ENCODE data around the gene LIN52. TPM values are rescaled to one million over a fixed set of nuclear protein-coding genes. Genes with fewer than 3 reads are reported as not detected.

Gene LIN52
- total RNA-seq, 1 donor from 2014 or later = 5.1 TPM

DNA sequence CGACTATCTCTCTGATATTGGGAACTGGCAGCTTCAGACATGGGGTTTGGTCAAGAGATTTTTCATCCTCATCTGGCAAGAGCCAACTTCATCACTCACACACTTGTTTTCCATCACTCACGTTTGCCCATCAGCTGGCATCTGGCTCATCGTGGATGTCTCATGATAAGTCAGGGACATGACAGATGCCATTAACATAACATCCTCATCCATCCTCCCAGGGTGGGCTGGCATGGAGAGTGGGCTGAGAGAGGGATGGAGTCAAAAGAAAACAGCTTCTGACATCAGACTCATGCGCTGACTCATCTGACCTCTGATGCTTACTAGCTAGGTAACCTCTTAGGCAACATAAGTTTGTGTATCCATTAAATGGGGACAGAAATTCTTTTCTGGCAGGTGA is 152.7 kb downstream of the LIN52 start:
- peak; percentile 5 for DNase-seq (ENCODE audit: low read depth)

DNA sequence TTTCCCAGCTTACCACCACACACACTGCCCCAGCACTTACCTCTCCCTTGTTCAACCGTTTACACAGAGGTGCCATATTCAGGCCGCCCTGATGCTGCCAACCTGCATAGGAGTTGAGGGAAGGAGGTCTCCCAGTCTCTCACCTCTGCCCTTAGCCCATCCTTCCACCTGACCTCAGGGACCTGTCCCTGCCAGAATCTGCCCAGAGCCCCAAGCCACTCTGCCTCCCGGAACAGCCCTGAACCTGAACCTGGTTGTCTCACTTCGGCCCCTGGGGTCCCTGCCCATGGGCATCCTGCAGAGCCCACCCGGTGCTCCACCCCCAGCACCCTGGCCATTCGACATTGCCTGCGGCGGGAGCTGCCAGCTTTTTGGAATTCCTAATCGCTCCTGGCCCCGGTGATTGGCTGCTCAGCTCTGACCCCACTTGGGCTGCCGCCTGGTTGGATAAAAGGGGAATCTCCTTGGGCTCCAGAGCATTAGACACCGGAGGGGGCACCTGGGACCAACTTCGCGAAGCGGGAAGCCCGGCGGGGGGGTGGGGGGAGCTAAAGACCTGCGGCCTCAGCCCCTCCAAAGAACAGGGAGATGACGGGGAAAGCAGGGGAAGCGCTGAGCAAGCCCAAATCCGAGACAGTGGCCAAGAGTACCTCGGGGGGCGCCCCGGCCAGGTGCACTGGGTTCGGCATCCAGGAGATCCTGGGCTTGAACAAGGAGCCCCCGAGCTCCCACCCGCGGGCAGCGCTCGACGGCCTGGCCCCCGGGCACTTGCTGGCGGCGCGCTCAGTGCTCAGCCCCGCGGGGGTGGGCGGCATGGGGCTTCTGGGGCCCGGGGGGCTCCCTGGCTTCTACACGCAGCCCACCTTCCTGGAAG is 154.5 kb downstream of the LIN52 start, which contains the start of gene VSX2:
TSS of gene VSX2 (plus strand) at position 476 of the 874 bp plus-strand sequence. CDS start at position 589, 113 bp downstream.
- no peak for DNase-seq (ENCODE audit: low read depth)

DNA sequence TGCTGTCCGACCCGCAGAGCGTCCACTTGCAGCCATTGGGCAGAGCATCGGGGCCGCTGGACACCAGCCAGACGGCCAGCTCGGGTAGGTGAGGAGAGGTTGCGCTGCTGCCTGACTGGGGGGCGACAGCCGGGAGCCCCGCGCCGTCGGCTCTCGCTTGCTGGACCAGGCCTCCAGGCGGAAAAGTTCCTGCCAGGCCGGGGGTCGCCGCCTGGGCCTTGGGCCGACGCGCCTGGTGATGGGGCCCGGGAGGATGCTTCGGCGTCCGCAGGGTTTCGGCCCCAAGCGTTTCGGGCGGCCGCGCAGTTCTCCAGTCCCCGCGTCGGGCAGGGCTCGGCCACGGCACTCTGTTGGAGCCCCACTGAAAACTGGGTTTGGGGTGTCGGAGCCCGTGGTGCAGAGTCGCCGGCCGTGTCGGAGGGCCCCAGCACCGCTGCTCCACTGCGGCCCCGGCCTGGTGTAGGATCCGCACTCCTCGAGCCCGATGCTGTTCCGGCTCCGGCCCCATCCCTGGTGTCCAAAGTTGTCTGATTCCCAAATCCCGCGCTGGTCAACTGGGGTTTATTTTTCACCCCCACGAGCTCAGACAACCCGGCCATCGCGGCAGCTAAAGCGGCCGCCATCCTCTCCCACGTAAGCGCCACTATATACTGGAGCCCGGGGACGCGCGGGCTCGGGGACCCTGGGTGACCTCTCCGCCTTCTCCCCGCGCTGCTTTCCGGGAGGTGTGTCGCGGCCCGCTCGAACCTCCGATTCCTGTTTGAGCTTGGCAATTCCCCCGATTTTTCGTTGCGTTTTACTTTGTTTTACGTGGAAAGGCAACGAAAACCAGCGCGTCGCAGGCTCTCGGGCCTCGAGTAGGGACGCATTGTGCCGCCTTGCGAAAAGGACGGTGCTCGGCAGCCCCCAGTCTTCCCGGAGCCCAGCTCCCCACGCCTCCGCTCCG is 155.4 kb downstream of the LIN52 start:
- no peak for DNase-seq (ENCODE audit: low read depth)

DNA sequence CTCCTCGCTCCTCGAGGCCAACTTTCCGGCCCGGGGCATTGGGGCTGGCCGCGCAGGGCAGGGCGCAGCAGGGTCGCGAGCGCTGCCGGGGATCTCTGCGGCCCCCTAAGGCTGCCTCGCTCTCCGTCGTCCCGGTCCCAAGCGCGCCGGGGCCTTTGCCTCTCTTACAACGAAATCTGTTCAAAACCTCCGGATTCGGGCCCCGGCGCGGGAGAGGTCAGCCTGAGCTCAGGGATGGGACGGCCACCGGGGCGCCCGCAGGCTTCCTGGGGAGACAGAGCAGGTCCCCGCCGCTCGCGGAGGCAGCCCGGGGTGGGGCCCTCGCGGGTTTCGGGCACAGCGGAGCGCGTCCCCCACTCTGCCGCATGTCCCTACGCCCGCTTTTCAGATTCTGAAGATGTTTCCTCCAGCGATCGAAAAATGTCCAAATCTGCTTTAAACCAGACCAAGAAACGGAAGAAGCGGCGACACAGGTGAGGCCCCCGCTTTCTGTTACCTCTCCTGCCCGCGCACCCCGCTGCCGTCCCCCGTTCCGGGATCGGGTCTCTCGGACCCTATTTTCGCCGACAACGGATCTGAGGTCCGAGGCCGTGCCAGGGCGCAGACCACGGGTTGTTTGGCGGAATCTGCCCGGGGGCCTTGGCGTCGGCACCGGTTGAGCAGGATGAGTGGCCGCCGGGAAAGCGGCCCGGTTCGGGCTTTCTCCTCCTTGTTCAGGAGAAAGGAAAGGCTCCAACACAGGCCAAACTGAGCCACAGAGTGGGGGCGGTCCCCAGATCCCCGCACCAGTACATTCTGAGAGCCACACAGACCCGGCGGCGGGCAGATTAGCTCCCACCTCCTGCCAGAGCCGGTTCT is 156.3 kb downstream of the LIN52 start:
- DNase-seq (ENCODE audit: low read depth) = no peak

DNA sequence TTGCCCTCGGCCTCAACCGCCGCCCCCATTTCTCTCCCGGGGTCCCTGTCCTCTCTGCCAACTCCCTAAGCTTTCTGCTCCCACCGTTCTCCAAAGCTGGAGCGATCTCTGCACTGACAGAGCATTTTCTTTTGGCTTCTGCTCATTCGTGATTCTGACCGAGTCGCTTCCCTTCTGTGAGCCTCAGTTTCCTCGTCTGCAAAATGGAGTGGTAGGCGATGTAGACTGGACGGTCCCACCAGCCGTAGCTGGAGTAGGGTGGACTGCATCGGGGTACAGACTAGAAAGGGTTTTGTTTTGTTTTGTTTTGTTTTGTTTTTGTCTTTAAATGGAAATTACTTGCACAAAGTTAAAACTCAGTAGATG is 156.9 kb downstream of the LIN52 start:
- DNase-seq (ENCODE audit: low read depth) = no peak

DNA sequence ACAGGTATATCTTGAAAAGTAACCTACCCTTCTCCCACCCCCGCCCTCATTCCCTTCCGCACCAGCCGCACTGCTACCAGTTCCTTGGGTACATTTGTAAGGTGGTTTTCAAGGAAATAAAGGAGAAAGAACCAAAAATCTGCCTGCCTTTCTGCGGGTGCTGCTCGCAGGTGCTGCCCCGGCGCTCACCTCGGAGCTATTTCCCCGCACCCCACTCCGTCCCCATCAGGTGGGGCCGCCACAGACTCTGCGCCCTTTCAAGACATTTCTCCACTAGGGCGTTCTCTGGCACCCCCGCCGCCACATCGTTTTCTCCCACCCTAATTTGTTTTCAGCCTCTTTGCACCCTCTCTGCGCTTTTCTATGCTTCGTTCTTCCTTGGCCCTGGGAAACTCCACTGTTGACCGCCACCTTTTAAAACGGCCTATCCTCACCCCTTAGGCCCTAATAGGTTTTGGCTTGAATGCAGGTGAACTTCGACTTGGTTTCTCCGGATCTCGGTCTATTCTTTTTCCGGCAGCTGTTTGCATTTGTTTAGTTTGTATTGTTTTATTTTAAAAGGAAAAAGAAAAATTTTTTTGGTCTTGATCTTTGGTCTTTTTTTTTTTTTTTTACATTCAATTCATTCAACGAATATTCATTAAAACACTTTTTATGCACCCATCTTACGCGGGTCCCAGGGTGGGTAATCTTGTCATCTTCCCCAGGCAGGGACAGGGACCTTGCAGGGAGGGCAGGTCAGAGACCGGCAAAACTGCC is 157.4 kb downstream of the LIN52 start:
- no peak for DNase-seq (ENCODE audit: low read depth)

DNA sequence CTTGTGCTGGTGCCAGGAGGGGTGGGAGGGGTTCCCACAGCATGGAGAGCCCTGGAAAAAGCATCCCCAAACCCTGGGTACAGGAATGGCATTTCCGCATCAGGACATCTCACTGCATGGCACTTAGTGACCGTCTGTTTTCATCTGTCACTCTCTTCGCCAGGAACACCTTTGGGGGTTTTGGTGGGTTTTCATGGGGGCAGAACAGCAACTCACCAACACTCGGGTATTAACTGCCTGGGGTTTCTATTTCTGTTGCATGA is 158.0 kb downstream of the LIN52 start:
- no peak for DNase-seq (ENCODE audit: low read depth)

DNA sequence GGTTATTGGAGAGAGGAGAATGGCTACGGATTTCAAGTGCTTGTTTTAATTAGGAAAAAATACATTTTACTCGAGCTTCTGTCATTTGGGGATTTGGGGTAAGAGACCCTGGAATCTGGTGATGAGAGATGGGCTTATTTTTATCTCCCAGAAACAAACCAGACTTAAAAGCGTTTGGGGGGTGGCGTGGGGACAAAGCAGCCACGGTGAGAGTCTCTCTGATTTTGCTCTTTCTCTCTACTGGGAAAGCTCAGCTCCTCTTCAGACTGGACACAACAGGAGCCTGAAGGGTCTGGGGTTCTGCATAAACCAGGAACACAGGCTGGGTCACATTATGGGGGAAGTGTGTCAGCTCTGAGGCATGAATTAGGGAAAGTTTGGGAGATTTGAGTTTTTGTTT is 158.3 kb downstream of the LIN52 start:
- DNase-seq (ENCODE audit: low read depth) = no peak

DNA sequence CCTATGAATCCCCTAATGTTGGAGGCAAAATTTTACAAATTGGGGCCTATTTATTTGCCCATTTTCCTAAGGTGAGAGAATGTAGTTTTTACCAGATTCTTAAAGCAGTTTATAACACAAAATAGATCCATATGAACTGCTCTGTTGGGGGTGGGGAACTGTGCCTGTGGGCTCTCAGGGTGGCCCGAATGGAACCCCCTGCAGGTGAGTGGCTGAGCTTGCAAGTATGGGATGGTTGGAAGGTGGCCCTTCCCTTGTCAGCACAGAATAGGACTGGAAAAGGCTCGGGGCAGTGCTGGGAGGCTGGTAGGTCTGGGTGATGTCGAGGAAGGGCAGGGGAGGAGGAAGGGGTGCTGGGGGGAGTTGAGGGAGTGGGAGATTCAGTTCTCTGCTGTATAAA is 159.4 kb downstream of the LIN52 start:
- no peak for DNase-seq (ENCODE audit: low read depth)

DNA sequence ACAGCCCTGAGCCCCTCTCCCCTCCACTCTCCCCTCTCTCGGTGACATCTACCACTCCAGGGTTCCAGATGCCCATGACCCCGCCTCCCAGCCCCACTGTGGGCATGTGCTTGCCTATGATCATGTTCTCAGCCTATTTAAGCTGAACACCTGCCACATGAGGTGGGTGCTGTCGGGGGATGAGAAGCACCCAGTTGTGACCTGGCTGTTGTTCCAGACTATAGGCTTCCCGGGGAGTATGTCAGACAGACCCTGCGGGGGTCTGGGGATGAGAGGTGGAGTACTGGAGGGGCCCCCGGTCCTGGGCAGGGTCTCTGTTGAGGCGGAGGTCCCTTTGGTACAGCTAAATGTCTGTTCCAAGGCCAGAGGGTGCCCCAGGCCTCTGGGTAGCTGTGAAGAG is 160.5 kb downstream of the LIN52 start:
- no peak for DNase-seq (ENCODE audit: low read depth)

DNA sequence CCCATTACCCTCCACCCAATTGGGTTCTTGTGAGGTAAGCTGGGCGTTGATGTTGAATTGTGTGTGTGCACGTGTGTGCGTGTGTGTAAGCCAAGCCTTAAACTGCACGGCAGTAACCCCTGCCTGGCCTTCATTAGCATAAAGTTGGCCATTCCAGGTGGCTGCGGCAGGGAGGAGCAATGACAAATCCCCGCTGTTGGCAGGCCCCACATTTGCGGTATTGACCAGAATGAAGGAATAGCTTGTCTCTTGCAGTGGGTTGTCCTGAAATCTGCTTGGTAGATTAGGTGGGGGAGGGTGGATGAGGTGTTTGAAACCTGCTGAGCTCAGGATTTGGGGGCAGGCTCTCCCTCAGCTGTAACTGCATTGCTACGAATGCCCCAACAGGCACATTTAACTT is 161.8 kb downstream of the LIN52 start:
- DNase-seq (ENCODE audit: low read depth) = no peak

DNA sequence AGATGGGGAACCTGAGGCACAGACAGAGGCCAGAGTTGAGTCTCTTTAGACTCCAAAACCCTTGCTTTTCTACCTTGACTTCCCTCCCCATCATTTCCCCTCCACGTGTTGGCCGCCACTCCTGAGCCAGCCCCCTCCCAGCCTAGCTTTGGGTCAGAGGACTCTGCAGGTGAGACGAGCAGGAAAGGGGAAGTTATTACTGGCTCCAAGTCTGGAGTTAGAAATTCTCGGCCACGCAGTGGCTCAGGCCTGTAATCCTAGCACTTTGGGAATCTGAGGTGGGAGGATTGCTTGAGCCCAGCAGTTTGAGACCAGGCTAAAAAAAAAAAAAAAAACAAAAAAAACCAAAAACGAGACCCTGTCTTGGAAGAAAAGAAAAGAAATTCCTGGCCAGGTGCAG is 163.3 kb downstream of the LIN52 start:
- DNase-seq (ENCODE audit: low read depth) = no peak

DNA sequence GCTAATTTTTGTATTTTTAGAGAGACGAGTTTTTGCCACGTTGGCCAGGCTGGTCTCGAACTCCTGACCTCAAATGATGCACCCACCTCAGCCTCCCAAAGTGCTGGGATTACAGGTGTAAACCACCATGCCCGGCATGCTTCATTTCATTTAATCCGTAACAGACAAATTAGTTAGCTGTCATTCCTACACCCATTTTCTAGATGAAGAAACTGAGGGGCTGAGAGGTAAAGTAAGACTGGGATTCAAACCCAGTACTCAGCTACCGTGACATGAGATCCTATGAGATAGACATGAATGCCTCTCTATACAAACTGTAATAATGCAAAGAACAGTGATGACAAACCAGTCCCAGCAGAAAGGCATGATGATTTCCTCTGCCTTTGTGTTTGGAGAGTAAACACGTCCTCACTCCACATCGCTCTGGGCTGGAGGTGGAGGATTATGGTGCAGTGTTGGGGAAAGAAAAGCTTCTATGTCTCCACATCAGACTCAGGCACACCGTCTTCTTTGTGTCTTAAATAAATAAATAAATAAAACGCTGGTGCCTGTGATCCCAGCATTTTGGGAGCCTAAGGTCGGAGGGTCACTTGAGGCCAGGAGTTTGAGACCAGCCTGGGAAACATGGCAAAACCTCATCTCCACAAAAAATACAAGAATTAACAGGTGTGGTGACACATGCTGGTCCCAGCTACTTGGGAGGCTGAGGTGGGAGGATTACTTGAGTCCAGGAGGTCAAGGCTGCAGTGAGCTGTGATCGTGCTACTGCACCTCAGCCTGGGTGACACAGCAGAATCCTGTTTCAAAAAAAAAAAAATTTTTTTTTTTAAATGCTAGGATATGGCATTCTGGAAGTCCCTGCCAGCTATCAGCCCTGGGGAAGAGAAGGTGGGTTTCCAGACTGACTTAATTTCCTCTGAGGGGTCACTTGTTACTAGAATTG is 164.9 kb downstream of the LIN52 start:
- no peak for DNase-seq (ENCODE audit: low read depth)

Other genes starting within 250 kb of the LIN52 start
- gene PTGR2, start 233.1 kb upstream of the LIN52 start, total RNA-seq = 7.6 and 13.4 TPM in 2 replicates
- gene ZNF410, start 198.1 kb upstream of the LIN52 start, total RNA-seq = 95.9 and 103 TPM in 2 replicates
- 2.3 and 7.5 TPM in 2 replicates for gene FAM161B, start 134.9 kb upstream of the LIN52 start, total RNA-seq
- gene COQ6, start 134.7 kb upstream of the LIN52 start, total RNA-seq = 17.2 and 23.7 TPM in 2 replicates
- gene ENTPD5, start 65.7 kb upstream of the LIN52 start, total RNA-seq = 8.9 and 14.3 TPM in 2 replicates
- 13.9 and 15.8 TPM in 2 replicates for gene BBOF1, start 65.6 kb upstream of the LIN52 start, total RNA-seq
- 15.8 and 28.0 TPM in 2 replicates for gene ALDH6A1, start 503 bp upstream of the LIN52 start, total RNA-seq
- not detected in 2 replicates for gene VSX2, start 154.5 kb downstream of the LIN52 start, total RNA-seq
- gene ABCD4, start 218.0 kb downstream of the LIN52 start, total RNA-seq = 36.5 and 55.6 TPM in 2 replicates

All from renal cortical epithelial cell (primary cell).